GM12872 (cell line): ENCODE data around the gene SLC26A6.

Source experiments
- TF ChIP-seq, protein P1 (sequence below): IDR thresholded peaks from 3 replicates; pipeline ENCODE4 v1.5.1; 2011; ENCODE audit warnings: low read depth, mild to moderate bottlenecking, low read length, moderate library complexity; ENCODE audit not compliant: insufficient read depth

The SLC26A6 gene

DNA sequence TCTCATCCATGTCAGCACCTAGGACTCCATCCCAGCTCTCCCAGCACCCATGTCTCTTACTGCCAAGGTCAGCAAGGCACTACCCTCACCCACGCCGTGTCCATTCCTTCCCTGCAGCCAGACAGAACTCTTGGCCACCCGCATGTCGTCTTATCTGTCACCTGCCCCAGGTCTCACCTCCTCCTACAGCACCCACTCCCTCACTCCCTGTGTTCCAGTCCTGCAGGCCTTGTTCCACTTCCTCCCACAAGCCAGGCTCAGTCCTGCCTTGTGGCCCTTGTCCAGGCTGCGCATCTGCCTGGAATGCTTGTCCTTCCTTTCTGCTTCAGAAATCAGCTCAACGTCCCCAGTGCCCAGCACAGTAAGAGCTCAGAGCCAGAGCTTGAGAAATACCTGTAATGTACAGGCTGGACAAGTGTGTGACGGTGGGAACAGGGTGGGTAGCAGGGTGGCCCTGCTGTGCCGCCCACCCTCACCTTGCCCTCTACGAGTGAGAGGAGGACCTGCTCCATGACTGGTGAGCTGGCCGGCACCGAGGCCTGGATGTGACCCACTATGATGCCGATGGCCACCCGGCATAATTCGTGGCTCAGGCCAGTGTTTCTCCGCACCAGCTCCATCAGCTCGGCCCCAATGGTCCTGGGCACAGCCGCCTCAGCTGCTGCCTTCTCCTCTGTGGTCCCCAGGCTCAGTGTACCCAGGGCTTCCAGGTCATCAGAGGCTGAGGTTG, 45.7 kb upstream of the SLC26A6 start:
- TF ChIP-seq, protein P1, sequence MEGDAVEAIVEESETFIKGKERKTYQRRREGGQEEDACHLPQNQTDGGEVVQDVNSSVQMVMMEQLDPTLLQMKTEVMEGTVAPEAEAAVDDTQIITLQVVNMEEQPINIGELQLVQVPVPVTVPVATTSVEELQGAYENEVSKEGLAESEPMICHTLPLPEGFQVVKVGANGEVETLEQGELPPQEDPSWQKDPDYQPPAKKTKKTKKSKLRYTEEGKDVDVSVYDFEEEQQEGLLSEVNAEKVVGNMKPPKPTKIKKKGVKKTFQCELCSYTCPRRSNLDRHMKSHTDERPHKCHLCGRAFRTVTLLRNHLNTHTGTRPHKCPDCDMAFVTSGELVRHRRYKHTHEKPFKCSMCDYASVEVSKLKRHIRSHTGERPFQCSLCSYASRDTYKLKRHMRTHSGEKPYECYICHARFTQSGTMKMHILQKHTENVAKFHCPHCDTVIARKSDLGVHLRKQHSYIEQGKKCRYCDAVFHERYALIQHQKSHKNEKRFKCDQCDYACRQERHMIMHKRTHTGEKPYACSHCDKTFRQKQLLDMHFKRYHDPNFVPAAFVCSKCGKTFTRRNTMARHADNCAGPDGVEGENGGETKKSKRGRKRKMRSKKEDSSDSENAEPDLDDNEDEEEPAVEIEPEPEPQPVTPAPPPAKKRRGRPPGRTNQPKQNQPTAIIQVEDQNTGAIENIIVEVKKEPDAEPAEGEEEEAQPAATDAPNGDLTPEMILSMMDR = no peak

DNA sequence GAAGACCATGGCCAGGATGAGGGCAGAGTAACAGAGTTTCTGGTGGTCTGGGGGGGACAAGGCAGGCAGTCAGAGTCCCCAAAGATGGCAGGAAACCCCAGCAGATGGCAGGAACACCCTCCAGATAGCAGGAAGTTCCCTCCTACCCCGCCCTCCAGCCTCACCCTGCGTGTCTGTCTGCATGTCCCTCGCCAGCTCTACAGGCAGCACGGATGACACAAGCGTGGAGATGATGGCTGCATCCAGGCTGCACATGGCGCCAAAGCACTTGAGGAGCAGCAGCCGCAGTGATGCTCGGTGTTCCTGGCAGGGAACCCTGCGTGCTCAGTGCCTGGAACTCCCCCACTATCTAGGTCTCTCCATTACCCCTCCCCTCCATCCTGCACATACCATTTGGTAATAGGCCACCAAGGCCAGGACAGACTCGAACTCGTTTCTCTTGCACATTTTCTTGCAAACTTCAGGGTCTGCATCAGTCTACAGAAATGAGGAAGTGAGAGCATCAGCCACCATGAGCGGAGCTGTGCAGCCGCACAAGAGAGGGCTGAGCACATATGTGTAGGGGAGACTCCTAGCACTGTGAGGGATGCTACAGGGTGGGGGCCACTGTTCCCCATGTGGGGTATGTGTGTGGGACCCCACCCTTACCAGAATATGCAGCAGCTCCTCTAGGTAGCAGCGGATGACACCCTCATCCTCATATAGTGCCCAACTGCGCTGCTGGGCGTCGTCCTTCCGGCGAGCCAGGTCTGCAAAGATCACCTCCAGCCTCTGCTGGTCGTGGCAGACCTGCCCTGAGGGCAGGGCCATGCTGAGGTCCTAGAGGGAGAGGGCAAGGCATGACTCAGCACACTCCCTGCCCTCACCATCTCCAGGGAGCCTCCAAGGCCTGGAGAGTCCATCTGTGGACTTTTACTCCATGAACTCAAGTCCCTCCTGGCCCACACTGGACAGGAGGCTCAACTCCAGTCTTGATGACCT, 44.4 kb upstream of the SLC26A6 start:
- TF ChIP-seq, protein P1 = no peak

DNA sequence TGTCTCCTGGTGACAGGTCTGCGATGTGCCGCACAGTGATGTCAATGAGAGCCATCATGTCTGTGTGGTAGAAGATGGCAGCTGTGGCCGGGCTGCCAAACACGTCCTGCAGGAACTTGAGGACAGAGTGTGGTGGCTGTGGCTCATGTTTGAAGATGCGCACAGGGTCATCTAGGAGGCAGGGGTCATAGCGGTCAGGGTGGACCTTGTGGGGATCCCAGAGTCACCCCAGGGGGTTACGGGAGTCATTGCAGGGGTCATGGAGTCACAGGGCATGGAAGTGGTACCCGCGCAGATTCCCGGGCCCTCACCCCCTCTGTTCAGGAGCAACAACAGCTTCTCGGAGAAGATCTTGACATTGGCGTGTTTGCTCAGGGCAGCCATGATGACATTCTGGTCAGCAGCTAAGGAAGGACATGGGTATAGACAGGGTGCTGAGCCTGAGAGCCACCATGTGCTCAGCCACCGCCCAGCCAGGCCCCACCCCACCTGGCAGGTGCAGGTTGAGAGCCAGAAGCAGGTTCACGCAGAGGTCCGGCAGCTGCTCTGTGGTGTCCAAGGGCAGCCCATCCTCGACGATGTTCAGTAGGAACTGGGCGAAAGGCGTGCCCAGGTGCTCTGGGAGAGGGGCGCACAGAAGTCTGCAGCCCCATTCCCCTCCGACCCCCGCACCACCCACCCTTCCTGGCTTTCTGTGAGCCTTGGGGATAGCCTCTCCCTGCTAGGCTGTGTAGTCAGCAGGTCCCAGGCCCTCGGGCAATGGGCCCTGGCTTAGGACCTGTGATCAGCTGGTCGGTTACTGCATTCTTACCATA, 43.5 kb upstream of the SLC26A6 start:
- TF ChIP-seq, protein P1 = no peak

DNA sequence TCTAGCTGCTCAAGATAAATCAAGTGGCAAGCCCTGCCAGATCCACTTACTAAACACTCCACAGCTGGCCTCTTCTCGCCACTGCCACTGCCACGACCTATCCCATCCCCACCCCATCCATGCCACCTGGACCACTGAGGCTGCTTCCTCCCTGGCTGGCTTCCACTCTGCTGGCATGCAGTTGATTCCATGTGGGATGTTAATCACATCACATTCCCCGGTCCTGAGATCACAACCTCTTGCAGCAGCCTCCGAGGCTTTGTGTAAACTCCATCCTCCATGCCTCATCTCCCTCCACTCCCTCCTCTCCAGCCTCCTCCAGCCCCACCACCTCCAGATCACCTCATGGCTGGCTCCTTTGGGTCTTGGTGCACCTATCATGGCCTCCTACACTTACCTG, 42.8 kb upstream of the SLC26A6 start:
- TF ChIP-seq, protein P1 = no peak

DNA sequence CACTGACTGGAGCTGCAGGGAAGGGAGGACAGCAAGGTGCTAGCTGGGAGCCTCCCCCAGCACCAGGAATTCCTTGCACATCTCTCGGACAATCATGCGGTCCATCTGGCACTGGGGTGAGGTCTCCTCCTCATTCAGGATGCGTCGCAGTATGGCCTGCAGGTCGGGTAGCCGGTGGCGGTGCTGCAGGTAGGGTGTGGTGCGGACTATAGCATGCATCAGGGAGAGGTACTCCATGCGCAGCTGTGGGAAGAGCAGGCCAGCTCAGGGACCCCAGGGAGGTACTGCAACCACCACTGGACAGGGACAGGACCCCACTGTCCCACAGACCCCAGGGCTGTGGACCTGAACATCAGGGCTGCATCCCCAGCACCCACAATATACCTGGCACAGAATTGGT, 39.2 kb upstream of the SLC26A6 start:
- TF ChIP-seq, protein P1 = no peak

DNA sequence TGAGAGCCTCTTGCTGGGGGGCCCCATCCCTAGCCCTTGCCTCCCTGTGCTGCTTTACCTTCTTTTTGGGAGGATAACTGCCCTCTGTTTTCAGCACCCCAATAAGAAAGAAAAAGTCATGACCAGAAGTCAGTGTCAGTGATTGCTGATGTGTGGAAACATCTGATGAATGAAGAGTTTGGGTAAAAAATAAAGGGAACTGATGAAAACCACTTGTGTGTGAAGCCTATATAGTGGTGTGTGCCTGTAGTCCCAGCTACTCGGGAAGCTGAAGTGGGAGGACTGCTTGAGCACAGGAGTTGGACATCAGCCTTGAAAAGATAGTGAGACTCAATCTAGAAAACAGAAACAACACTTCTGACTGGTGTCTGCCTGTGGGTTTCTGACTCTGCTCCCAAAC, 37.3 kb upstream of the SLC26A6 start:
- TF ChIP-seq, protein P1 = no peak

DNA sequence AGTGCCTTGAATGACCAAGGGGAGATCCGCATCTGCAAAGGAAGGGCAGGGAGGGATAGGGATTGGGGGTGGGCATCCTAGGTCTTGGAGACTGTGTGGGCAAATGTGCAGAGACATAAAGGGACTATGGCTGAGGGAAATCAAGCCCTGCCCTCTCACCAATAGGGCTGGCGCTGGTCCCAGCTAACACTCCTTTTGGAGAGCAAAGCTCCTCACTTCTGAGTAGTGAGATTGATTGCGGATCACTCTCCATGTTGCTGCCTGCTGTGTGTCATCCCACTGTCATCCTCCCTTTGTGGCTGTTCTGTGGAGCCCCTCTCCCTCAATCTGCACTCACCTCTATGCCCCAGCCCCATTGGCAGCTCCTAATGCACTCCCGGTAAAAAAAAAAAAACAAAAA, 29.7 kb upstream of the SLC26A6 start:
- TF ChIP-seq, protein P1 = no peak
